Stimulated activated CD4-positive, alpha-beta T cell treated with anti-CD3 and anti-CD28 coated beads, Interleukin-1b, Interleukin-23, amount 100 ng/mL, for 48 hours (primary cell): ENCODE data around the gene CREB3L1.

Experiments
- DNase-seq: peaks from one replicate; pipeline ENCODE4 v3.0.0-alpha.2; 2020

Gene CREB3L1

GRCh38 chr11:46330563-46331281 lies 53.3 kb downstream of the CREB3L1 start:
- DNase-seq = no peak

GRCh38 chr11:46331282-46331984 lies 54.0 kb downstream of the CREB3L1 start:
- peak; percentile 55 for DNase-seq

GRCh38 chr11:46332093-46332567 lies 54.7 kb downstream of the CREB3L1 start:
- no peak for DNase-seq

- DNase-seq = no peak
Measured at GRCh38 chr11:46332568-46333393, 55.3 kb downstream of the CREB3L1 start.

GRCh38 chr11:46333394-46333947 lies 56.0 kb downstream of the CREB3L1 start:
- DNase-seq = no peak

- no peak for DNase-seq
Measured at GRCh38 chr11:46334211-46334610, 56.7 kb downstream of the CREB3L1 start.

- DNase-seq = no peak
Measured at GRCh38 chr11:46335271-46335670, 57.8 kb downstream of the CREB3L1 start.

GRCh38 chr11:46335890-46336562 lies 58.6 kb downstream of the CREB3L1 start:
- no peak for DNase-seq

GRCh38 chr11:46336563-46337180 lies 59.2 kb downstream of the CREB3L1 start:
- no peak for DNase-seq

GRCh38 chr11:46337626-46338345 lies 60.3 kb downstream of the CREB3L1 start:
- DNase-seq = no peak

- no peak for DNase-seq
Measured at GRCh38 chr11:46338636-46338987, 61.1 kb downstream of the CREB3L1 start.

GRCh38 chr11:46338988-46339666 lies 61.7 kb downstream of the CREB3L1 start:
- no peak for DNase-seq

GRCh38 chr11:46339816-46340215 lies 62.4 kb downstream of the CREB3L1 start:
- DNase-seq = no peak

- no peak for DNase-seq
Measured at GRCh38 chr11:46341454-46341853, 64.0 kb downstream of the CREB3L1 start.

- DNase-seq = no peak
Measured at GRCh38 chr11:46342239-46342638, 64.8 kb downstream of the CREB3L1 start.

- DNase-seq = no peak
Measured at GRCh38 chr11:46343520-46343919, 66.1 kb downstream of the CREB3L1 start.

GRCh38 chr11:46345131-46345597 lies 67.7 kb downstream of the CREB3L1 start:
- DNase-seq = no peak

- no peak for DNase-seq
Measured at GRCh38 chr11:46345881-46346484, 68.5 kb downstream of the CREB3L1 start.

GRCh38 chr11:46346886-46347636 lies 69.6 kb downstream of the CREB3L1 start, which contains the start of gene DGKZ:
TSS of gene DGKZ (plus strand) at chr11:46347463. CDS start at chr11:46347660, 197 bp downstream.
- DNase-seq = peak; percentile 89
